ENCODE measurements around the gene MTPN. TPM values are rescaled to one million over a fixed set of nuclear protein-coding genes. Genes with fewer than 3 reads are reported as not detected.

The MTPN gene
- polyA plus RNA-seq, 3 donors: 73.6 to 156 (median 142) TPM

- H3K9ac ChIP-seq (ENCODE audit: insufficient read depth, low read length, poor library complexity, severe bottlenecking): no peak overlapping the region
- H3K27me3 Mint-ChIP-seq (ENCODE audit: low read depth in 3 of 3): peaks cover 0 to 3% (median 0%) of the 10 kb centered on the region in 3 donors
- H3K27ac ChIP-seq (ENCODE audit: low read depth in 1 of 2, low read length in 2 of 2): no peak overlapping the region
- H3K4me1 Mint-ChIP-seq: no peaks in the 10 kb centered on the region
- H2AFZ ChIP-seq (ENCODE audit: insufficient read depth, low read depth, low read length, poor library complexity, severe bottlenecking): no peak overlapping the region
- no peaks in the 10 kb centered on the region for H3K79me2 ChIP-seq (ENCODE audit: insufficient read depth, low read length)
- no peak for DNase-seq
- no peak overlapping the region for H3K4me2 ChIP-seq (replicated peaks; ENCODE audit: extremely low read depth, low read length, poor library complexity, severe bottlenecking)
- intact Hi-C loops (cut with micrococcal nuclease): no loop called here
- no peak for TF ChIP-seq CTCF (IDR thresholded peaks at IDR 0.05)
- no peak overlapping the region for H3K27ac Mint-ChIP-seq
- no peaks in the 10 kb centered on the region for H3K4me1 ChIP-seq (ENCODE audit: control insufficient read depth in 1 of 2, insufficient read depth in 2 of 2, low read length in 2 of 2)
- H3K27me3 ChIP-seq (ENCODE audit: control insufficient read depth in 2 of 2, insufficient read depth in 2 of 2, low read length in 2 of 2): no peaks in the 10 kb centered on the region
- H3K4me3 ChIP-seq (replicated peaks in 1 of 3; ENCODE audit: low read depth in 2 of 3, low read length in 3 of 3): no peak overlapping the region
- no peaks in the 10 kb centered on the region for H3K36me3 ChIP-seq (replicated peaks in 1 of 2; ENCODE audit: control insufficient read depth in 1 of 2, insufficient read depth in 2 of 2, low read length in 2 of 2)
- no peaks in the 10 kb centered on the region for H3K36me3 Mint-ChIP-seq
- no peaks in the 10 kb centered on the region for H4K20me1 ChIP-seq (ENCODE audit: insufficient read depth, low read length)
- H3K4me3 Mint-ChIP-seq: no peak overlapping the region
- no CpG with 5 or more reads among the region's 4 CpGs for WGBS (ENCODE audit: insufficient coverage)
- no peaks in the 10 kb centered on the region for H3K9me3 ChIP-seq (replicated peaks in 1 of 2; ENCODE audit: control insufficient read depth in 1 of 2, insufficient read depth in 1 of 2, low read length in 2 of 2)
- peaks cover 0 to 5% (median 0%) of the 10 kb centered on the region in 7 donors for H3K9me3 Mint-ChIP-seq
Measured at GRCh38 chr7:135905858-135906257, 71.3 kb downstream of the MTPN start.

GRCh38 chr7:135905355-135905754, 71.8 kb downstream of the MTPN start:
- Histone ChIP-seq H3K27ac (ENCODE audit: low read depth in 1 of 2, low read length in 2 of 2) (no peak overlapping the region), H3K4me2 (replicated peaks; ENCODE audit: extremely low read depth, low read length, poor library complexity, severe bottlenecking) (no peak overlapping the region), H3K4me1 (ENCODE audit: control insufficient read depth in 1 of 2, insufficient read depth in 2 of 2, low read length in 2 of 2) (no peaks in the 10 kb centered on the region), H3K4me3 (replicated peaks in 1 of 3; ENCODE audit: low read depth in 2 of 3, low read length in 3 of 3) (no peak overlapping the region), H3K9ac (ENCODE audit: insufficient read depth, low read length, poor library complexity, severe bottlenecking) (no peak overlapping the region), H3K9me3 (replicated peaks in 1 of 2; ENCODE audit: control insufficient read depth in 1 of 2, insufficient read depth in 1 of 2, low read length in 2 of 2) (no peaks in the 10 kb centered on the region), H3K36me3 (replicated peaks in 1 of 2; ENCODE audit: control insufficient read depth in 1 of 2, insufficient read depth in 2 of 2, low read length in 2 of 2) (no peaks in the 10 kb centered on the region), H4K20me1 (ENCODE audit: insufficient read depth, low read length) (no peaks in the 10 kb centered on the region), H2AFZ (ENCODE audit: insufficient read depth, low read depth, low read length, poor library complexity, severe bottlenecking) (no peak overlapping the region), H3K79me2 (ENCODE audit: insufficient read depth, low read length) (no peaks in the 10 kb centered on the region), H3K27me3 (ENCODE audit: control insufficient read depth in 2 of 2, insufficient read depth in 2 of 2, low read length in 2 of 2) (no peaks in the 10 kb centered on the region)
- Mint-ChIP-seq H3K36me3 (no peaks in the 10 kb centered on the region), H3K4me1 (no peaks in the 10 kb centered on the region), H3K4me3 (no peak overlapping the region), H3K27ac (no peak overlapping the region), H3K9me3 (peaks cover 0 to 5% (median 0%) of the 10 kb centered on the region in 7 donors), H3K27me3 (ENCODE audit: low read depth in 3 of 3) (peaks cover 0 to 3% (median 0%) of the 10 kb centered on the region in 3 donors)
- WGBS (ENCODE audit: insufficient coverage): 59% methylated on average over 4 of the region's 4 CpGs
- intact Hi-C loops (cut with micrococcal nuclease): no loop called here
- DNase-seq: no peak
- TF ChIP-seq CTCF (IDR thresholded peaks at IDR 0.05): no peak

All from CD14-positive monocyte (primary cell).